LNCaP clone FGC (cell line): ENCODE data around the gene KIFBP.
"Not testable (repeated sequence)": the region's sequence is repeated elsewhere in the genome, so short reads cannot be mapped to it uniquely, and the experiment has no call there.

Experiments
- DNase-seq: peaks from one replicate; pipeline ENCODE4 v3.0.0-alpha.2; 2011; ENCODE audit warnings: low read depth
- H3K4me3 ChIP-seq: 2 replicates; pipeline ENCODE4 v1.5.1; 2011; ENCODE audit warnings: mild to moderate bottlenecking, low read depth, low read length, control low read depth
- CTCF ChIP-seq: IDR thresholded peaks from 2 replicates; pipeline ENCODE4 v1.5.1; 2012; ENCODE audit warnings: mild to moderate bottlenecking; ENCODE audit not compliant: control insufficient read depth, insufficient read depth; ENCODE audit errors: extremely low read depth

KIFBP gene

GRCh38 chr10:69018613-69019012 is 30.0 kb downstream of the KIFBP start:
- no peak overlapping the region for H3K4me3 ChIP-seq
- DNase-seq, result no peak
- no peak for TF ChIP-seq CTCF

DNA sequence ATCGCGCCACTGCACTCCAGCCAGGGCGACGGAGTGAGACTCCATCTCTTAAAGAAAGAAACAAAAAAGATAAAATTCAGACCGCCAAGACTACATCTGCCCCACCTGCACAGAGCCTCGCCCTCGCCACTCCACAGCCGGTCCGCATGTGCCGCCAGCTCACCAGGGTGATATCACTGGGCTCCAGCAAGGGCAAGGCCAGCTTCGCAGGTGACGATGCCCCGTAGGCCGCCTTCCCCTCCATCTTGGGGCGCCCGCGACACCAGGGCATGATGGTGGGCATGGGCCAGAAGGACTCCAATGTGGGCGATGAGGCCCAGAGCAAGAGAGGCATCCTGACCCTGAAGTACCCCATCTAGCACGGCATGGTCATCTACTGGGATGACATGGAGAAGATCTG is 34.0 kb downstream of the KIFBP start:
- no peak overlapping the region for H3K4me3 ChIP-seq
- TF ChIP-seq CTCF, result no peak
- DNase-seq, result no peak

GRCh38 chr10:69025370-69025896 is 36.8 kb downstream of the KIFBP start:
- no peak for TF ChIP-seq CTCF
- no peak for DNase-seq
- H3K4me3 ChIP-seq, result no peak overlapping the region

- no peak for DNase-seq
- TF ChIP-seq CTCF, result no peak
- H3K4me3 ChIP-seq, result no peak overlapping the region
These were observed 44.7 kb downstream of the KIFBP start for GRCh38 chr10:69033256-69033655.

DNA sequence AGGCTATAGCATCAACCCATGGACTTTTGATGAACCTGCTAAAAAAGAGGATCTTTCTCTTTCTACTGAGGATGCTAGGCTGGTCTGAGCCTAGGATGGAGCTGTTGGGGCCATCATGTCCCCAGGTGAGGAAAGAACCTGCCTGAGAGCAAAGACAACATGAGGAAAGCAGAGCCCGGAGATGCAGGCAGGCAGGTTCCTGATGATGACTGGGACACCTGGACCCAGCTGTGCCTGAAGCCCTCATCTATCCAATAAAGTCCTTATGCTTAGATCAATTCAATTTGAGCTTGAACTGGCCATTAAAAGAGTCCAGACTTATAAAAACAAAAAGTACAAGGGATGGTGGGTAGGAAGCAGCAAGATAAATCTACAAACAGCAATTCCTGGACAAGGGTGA is 48.9 kb downstream of the KIFBP start:
- no peak for DNase-seq
- no peak for TF ChIP-seq CTCF
- no peak overlapping the region for H3K4me3 ChIP-seq

DNA sequence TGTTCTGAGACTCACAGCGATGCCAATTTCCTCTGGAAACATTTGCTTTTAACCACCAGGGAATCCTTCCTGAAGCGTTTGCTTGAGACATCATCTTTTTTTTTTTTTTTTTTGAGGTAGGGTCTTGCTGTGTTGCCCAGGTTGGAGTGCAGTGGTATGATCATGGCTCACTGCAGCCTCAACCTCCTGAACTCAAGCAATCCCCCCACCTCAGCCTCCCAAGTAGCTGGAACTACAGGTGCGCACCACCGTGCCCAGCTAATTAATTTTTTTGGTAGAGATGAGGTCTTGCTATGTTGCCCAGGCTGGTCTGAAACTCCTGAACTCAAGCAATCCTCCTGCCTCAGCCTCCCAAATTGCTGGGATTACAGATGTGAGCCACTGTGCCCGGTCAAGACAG is 52.3 kb downstream of the KIFBP start:
- DNase-seq, H3K4me3 ChIP-seq: not testable (repeated sequence)

DNA sequence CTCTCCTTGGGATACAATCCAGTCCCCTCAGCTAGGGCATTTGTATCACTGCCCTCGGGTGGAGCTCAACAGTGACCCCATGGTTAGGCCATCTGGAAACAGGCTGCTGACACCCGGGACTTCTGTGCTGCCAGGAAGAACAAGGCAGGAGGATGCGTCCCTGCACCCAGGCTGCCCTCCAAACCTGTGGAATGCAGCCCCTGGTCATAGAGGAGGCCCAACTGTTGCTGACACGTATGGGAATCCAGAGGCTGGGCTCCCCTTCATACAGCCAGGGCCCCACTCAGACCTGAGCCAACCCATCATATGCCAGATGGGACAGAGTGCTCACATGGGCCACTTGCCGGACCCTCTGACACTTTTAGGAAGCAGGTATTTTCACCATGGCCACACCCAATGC is 53.8 kb downstream of the KIFBP start:
- no peak for DNase-seq
- no peak for TF ChIP-seq CTCF
- H3K4me3 ChIP-seq, result no peak overlapping the region
